K562 (cell line): Measurements from ENCODE around the gene SUCLG1. TPM values are rescaled to one million over a fixed set of nuclear protein-coding genes. Genes with fewer than 3 reads are reported as not detected.

Source experiments
- CREBBP ChIP-seq: IDR thresholded peaks from one replicate; pipeline ENCODE4 v1.6.1; 2012; ENCODE audit warnings: low read depth, mild to moderate bottlenecking, control low read depth, inconsistent platforms, low read length
- HMG20B ChIP-seq: fragments of 250-450 bp; sonication (Bioruptor Pico); IDR thresholded peaks from 2 replicates; pipeline ENCODE4 v1.5.0; 2021; ENCODE audit warnings: mild to moderate bottlenecking
- KLF6 ChIP-seq: fragments of 250-450 bp; sonication (Bioruptor Pico); IDR thresholded peaks from 2 replicates; pipeline ENCODE4 v1.4.0; 2020; ENCODE audit warnings: mild to moderate bottlenecking, moderate library complexity, borderline replicate concordance
- POLR2H ChIP-seq: IDR thresholded peaks from 2 replicates; pipeline ENCODE4 v1.6.1; 2016; ENCODE audit warnings: missing genetic modification characterization, low read depth, mild to moderate bottlenecking, control low read depth, missing compliant biosample characterization, moderate library complexity
- THAP7 ChIP-seq: fragments of 250-450 bp; sonication (Bioruptor Pico); IDR thresholded peaks from 2 replicates; pipeline ENCODE4 v1.5.0; 2021
- ZNF407 ChIP-seq: fragments of 450-650 bp; IDR thresholded peaks from 2 replicates; pipeline ENCODE4 v1.6.1; 2016; ENCODE audit warnings: low read depth
- ZNF668 ChIP-seq: fragments of 250-450 bp; sonication (Bioruptor Pico); IDR thresholded peaks from 2 replicates; pipeline ENCODE4 v1.8.0; 2022; ENCODE audit warnings: mild to moderate bottlenecking, inconsistent platforms
- ZNF79 ChIP-seq: fragments of 250-450 bp; sonication (Bioruptor Pico); IDR thresholded peaks from 2 replicates; pipeline ENCODE4 v1.4.0; 2020; ENCODE audit warnings: low read depth, mild to moderate bottlenecking, moderate library complexity
- polyA plus RNA-seq, 8 experiments: library from polyadenylated mRNA; depleted of rRNA in 4 of 8; stranded (reverse) in 5 of 8; unstranded in 3 of 8; fragments of >200 nt; fragmentation: Nextera tagmentation in 2 of 8; fragmentation: Illumina TruSeq in 1 of 8; extraction: Ambion mirVana in 2 of 8; extraction: Trizol in 1 of 8; gene quantifications; 2 replicates each; pipeline versions ENCODE4 v1.2.1 to v1.2.3, GENCODE V29; 2011 to 2014; ENCODE audit warnings: inconsistent platforms in 1 of 8, missing spikeins in 1 of 8
- total RNA-seq, 7 experiments: library from RNA; depleted of rRNA in 6 of 7; stranded (reverse); fragments of >200 nt in 6 of 7; fragmentation: Illumina TruSeq in 2 of 7; extraction: Trizol in 2 of 7; gene quantifications; 2 replicates each; pipeline versions ENCODE4 v1.2.1 to v1.2.3, GENCODE V29; 2011 to 2021; ENCODE audit warnings: low replicate concordance in 1 of 7

SUCLG1 gene
- total and polyA plus RNA-seq, 9 of the 15 experiments (the other 6 are each of a cell fraction or from before 2014, with no cell fraction given) = 90.5 to 325 (median 115) TPM

DNA sequence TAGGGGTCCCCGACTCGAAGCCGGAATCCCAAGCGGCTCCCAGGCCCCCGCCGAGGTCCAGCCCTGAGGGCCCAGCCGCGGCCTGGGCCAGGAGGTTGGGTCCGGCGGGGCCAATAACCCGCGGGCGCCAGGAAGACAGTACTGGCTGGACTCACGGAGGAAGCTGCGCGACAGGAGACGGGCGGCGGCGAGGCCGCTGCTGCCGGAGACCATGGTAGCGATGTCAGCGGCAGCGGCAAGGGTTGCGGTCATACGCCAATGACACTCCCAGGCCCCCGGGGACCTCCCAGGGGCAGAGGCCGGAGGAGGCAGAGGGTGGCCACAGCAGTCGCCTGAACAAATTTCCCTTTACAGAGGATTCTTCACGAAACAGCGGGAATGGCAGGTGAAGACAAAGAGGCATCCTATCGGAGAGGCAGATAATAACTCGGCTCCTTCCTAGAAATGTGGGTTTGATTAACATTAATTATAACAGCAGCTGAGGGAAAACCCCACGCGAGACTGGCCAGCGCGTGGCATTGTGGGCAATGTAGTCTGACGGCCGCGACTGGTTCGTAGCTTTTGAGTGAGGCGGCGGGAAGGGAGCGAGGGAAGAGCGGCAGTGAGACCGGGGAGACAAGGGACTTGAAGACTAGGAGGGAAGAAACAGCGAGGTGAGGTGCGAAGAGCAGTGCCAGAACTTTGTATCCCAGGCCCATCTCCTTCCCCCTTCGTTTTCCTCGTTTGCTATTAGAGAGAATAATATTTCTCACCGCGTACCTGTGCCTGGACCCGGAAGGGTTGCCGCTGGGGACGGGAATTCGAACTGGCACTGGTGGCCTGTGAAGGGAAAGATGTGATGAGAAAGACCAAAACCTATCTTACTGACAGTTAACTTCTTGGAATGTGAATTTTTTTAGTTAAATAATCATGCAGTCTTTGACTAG, at the start of gene SUCLG1 (continued):
- no peak for TF ChIP-seq ZNF407
- no peak for TF ChIP-seq ZNF79 (CRISPR knock-in tag)
- TF ChIP-seq HMG20B = no peak
- no peak for TF ChIP-seq CREBBP
- TF ChIP-seq ZNF668 (CRISPR knock-in tag) = no peak
- TF ChIP-seq KLF6 (CRISPR knock-in tag) = no peak
- peak; percentile 56; the same call in 1 of the 2 replicates for TF ChIP-seq POLR2H (tag)
- no peak for TF ChIP-seq THAP7 (CRISPR knock-in tag)
